Epithelial cell of prostate (primary cell): ENCODE measurements around the gene WDR54.
"Not testable (repeated sequence)": the region's sequence is repeated elsewhere in the genome, so short reads cannot be mapped to it uniquely, and the experiment has no call there.

Experiments
- DNase-seq: peaks from one replicate; pipeline ENCODE4 v3.0.0-alpha.2; 2011; ENCODE audit warnings: low read depth, low spot score
- H3K27ac ChIP-seq: fragments of 450-650 bp; 2 replicates; pipeline ENCODE4 v1.5.1; 2017; ENCODE audit warnings: mild to moderate bottlenecking

The WDR54 gene

DNA sequence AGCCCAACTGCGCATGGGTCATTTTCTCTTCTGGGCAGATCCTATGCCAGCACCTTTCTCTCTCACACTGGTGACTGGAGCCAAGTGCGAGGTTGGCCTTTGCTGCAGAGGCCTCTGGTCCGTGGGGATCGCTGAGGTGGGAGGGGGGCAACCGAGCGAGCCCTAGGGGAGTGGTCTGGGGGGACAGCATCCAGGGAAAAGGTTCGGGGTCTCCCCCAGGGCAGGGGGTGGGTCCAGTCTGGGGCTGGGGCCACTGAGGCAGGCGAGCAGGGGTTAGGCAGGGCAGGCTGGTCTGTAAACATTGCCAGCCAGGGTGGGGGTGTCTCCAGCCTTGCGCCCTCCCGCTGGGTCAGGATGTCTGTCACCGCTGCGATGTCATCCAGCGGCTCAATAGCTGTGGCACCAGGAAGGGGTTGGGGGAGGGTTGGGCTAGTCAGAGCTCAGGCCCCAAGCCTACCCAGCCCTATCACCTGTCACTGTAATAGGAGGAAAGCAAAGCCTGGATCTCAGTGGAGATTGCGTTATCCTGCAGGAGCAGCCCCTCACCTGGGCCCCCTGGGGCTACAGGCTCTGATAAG, 4.7 kb downstream of the WDR54 start:
- no peak for DNase-seq
- H3K27ac ChIP-seq = peak overlapping the region; percentile 99

DNA sequence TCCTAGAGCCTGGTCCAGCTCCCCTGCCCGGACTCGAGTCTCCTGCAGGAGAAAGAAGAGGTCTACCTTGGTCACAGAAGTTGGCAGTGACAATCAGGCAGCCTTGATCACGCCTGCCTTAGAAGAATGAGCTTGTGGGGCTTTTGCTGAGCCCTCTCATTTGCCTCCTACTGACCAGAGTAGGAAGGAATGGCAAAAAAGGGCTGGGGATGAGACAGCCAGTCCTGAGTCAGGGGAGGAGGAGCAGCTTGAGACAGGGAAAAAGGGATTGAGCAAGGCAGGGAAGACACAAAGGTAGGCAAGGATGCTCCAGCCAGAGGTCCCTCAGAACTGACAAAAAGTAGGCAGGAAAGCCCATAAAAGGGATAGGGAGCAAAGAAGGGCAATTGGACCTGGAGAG, 6.0 kb downstream of the WDR54 start:
- peak overlapping the region; percentile 99 for H3K27ac ChIP-seq
- no peak for DNase-seq

DNA sequence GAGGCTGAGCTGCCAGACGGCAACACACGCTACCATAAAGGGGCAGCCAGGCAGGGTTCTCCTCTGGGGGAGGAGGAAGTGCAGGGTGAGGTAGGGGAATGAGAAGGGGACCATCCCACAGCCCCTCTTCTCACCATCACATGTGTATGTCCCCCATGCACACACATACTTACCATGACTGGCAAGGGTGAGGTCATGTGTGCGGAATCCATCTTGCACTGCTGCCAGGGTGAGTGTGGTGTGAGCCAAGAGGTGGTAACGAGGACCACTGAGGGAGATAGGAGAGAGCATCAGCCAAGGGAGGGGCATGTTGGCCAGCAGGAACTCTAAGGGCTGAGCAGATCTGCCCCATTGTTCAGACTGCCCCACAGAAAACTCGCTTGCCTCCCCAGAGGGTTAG, 7.1 kb downstream of the WDR54 start:
- peak overlapping the region; percentile 99 for H3K27ac ChIP-seq
- DNase-seq = no peak

DNA sequence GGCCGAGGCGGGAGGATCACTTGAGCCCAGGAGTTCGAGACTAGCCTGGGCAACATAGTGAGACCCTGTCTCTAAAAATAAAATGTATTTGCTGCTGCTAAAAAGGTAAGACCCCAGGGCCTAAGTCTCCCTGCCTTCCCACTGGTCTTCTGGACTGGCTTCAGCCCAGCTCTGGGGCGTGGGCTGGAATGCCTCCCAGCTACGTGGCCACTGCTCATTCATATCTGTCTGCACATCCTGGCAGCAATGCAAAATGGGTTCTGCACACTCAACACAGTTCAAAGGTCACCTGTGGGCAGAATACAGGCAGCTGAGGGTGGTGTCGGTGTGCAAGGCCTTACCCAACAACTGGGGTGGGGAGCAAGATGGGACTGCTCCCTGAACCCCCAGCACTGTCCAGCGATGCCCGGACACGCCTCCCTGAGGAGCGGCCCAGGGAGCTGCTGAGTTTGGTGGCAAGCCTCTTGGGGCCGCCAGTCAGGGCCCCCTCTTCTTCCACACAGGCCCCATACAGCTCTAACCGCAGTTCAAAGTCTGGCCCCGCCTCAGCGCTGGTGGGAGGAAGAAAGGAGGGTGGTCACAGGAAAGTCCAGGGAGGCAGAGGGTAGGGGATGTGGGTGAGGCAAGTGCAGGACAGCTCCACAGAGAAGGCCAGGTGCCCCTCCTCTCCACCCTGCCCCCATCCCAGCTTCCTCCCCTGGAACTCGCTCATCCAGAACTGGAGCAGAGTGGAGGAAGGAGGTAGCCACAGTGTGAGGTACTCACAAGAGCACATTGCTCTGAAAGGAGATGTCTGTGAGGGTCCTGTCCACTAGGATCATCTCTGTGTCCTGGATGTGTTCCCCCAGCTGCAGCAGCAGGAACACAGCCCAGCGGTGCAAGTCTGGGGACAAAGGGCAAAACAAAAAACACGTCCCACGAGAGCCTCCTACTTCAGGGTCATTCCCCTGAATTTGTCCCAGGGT, 8.2 kb downstream of the WDR54 start:
- DNase-seq = no peak
- H3K27ac ChIP-seq = peak overlapping the region; percentile 99

DNA sequence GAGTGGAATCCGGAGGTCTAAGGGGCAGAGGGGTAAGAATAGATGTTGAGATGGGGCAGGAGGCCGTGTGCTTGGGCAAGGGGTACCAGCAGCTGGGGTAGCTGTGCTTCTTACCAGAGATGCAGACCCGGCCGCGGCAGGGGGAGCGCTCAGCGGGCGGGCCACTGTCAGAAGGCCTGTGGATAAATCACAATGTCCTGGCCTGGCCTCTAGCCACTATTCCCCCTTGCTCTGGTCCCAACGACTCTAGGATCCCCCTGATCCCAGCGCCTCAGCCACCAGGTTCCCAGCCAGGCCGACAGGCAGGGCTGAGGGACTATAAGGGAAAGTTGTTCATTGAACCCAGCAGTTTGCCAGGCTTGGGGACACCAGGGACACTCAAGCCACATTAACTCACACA, 9.0 kb downstream of the WDR54 start:
- DNase-seq = no peak
- H3K27ac ChIP-seq = peak overlapping the region; percentile 99

DNA sequence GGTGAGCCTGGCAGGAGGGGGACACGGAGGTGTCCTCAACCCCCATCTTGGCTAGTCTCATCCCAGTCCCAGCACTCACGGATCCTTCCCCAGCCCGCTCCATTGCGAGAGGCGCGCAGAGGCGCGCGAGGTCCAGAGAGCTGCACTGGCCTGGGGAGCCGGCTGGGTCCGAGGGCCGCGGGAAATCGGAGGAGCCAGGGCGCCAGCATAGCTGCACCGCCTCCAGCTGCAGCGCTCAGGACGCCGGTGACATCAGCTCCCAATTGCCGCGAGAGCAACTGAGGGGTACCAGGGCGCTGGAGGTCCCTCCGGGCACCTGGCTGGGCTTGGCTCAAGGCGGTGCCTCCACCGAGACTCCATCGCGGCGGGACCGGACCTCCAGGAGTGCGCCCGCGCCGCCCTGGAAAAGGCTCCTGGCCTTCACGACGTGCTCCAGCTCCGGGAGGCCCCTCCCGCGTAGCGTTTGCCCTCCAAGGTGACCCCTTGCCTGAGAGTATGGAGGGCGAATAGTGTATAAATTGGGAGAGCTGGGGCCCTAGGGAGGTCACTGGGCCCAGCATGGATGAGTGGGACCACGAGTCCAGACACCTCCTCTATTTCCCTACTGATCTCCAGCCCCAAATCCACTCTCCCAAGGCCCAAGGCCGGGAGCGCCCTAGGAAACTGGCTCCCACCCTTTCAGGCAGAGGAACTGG, 14.7 kb downstream of the WDR54 start:
- H3K27ac ChIP-seq = no peak overlapping the region
- DNase-seq = no peak

DNA sequence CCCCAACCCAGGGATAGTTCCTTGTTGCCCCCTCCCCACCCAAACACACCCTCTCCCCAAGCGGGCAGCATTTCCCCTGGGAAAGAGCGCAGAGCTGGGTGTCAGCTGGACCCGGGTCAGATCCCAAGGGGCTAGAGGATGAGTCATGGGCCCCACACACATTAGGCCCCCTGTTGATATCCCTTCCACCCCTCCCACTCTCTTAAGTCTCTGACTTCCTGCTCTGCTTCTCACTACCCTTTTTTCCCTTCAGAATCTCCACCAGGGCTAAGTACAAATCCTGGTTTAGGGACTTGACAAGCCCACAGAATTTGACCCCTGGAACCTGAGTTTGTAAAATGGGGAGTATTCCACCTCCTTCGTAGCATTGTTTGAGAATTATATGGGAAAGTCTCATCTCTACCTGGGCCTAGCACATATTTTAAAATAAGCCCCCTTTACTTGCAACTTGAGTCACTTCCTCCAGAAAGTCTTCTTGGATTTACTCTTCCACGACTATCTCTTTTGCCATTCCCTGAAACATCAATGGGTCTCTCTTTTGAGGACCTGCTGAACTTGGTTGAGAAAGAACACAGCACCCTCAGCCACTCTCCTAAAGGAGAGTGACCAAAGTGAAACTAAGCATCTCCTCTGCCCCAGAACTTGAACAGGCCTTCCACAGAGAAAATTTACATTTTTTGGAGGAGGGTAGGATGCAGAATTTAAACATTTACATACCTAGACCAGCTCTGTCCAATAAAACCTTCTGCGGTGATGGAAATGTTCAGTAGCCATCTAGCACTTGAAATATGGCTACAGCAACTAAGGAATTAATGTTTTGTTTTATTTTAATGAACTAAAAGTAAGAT, 15.5 kb downstream of the WDR54 start:
- DNase-seq = no peak
- H3K27ac ChIP-seq = no peak overlapping the region

DNA sequence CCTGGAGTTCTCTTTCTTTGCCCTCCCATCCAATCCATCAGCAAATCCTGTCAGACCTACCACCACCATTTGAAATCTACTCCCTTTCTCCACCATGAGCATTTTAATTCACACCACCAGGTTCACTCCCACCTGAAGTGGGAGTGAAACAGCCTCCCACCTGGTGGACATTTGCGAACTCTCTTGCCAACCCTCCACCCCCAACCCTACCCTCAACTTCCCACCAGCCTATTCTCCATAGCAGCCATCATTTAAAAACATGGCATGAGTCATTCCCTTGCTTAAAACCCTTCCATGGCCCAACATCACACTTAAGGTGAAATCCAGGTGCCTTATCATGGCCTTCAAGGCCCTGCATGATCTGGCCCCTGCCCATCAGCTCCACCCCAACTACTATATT, 16.7 kb downstream of the WDR54 start:
- DNase-seq = no peak
- no peak overlapping the region for H3K27ac ChIP-seq

DNA sequence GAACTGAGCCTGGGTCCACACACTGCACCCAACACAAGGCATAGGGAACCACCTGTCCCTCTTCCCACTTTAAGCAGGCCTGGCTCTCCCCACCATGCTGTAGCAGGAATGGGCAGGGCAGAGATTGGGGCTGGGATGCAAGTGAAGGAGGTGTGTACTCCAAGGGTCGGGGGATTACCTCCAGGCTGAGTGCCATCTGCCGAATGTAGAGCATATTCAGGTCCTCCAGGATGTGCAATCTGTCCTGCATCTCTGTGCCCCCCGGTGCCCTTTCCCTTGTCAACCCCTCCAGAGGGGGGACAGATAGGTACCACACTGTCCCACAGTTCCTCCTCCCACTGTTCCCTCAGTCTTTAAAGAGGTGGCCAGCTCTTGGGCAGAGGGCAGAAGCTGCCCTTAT, 17.8 kb downstream of the WDR54 start:
- H3K27ac ChIP-seq = peak overlapping the region; percentile 96
- DNase-seq = no peak

DNA sequence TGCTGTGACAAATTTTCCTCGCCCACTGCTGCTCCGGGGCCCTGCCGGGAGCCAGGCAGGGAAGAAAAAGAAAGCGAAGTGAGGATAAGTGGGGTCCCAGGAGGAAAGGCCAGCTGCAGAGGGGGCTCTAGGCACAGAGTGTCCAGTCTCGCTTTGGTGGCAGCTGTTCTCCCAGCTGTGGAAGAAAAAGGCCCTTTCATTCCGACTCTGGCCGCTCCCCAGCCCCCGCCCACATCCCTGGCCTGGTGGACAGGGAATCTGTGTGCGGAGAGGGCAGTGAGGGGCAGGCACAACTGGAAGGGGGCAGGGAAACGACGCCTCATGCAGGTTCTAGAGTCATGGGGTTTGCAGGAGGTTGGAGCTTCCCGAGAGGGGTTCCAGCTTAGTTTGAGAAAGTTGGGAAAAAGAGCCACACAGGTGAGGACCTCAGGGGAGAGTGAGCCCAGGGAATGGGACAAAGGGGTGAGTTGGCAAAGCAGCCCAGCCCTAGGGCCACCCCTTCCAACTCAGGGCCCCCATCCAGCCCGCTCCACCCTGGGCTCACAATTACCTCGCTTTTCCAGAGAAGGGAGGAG, 18.4 kb downstream of the WDR54 start:
- peak overlapping the region; percentile 96 for H3K27ac ChIP-seq
- no peak for DNase-seq

DNA sequence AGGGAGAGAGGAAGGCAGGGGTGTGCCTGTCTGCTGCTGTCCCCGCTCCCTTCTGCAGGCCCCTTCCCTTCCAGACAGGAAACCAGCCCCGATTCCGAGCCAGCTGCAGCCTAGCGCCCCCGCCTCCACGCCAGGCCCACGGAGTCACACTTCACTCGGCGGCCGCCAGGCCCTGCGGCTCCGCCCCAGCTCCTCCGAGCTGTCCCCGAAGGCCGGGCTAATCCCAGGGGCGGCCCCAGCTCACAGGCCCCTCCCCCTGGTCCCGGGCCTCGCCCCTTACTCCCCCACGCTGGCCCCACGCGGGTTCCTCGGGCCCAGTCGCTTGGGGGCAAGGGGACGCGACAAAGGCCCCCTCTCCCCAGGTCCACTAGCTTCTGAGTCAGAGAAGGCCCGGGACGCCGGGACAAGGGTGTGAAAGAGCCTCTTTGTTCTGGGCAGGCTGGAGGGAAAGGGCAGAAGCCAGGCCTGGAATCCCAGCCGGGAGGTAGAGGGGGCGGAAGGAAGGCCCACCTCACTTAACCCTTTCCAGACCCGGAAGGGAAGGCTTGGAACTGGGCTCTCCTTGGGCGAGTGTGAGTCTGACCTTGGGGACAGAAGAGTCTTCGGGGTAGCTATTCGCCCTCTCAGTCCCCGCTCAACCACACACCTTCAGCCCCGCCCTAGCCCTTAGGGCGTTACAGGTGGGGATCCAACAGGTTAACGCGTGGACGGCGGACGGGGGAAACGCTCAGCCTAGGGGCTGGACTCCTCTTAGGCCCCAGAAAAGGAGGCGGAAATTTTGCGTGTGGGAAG, 19.0 kb downstream of the WDR54 start:
- peak overlapping the region; percentile 96 for H3K27ac ChIP-seq
- no peak for DNase-seq

DNA sequence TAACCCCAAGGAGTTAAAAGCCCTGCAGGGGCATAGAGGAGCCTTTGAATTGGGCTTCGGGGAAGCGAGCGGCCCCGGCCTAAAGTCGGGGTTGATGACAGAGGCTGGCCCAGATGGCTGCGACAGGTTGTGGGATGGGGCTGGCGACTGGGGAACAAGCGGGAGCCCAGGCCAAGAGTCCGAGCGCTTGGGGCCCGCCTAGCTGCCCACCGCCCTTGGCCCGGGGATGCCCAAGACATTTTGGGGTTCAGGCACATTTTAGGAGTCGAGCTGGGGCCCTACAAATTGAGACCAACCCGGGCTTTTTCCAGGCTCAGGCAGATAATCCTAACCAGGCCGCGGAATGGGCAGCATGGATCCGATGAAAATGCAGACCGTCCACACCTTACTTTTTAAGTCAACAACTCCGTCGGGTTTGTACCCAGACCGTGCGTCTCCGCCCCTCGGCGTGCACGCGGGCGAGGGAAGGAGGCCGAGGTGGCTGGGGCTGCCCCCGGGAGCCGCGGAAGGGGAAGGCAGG, 19.7 kb downstream of the WDR54 start:
- DNase-seq = no peak
- H3K27ac ChIP-seq = peak overlapping the region; percentile 96

DNA sequence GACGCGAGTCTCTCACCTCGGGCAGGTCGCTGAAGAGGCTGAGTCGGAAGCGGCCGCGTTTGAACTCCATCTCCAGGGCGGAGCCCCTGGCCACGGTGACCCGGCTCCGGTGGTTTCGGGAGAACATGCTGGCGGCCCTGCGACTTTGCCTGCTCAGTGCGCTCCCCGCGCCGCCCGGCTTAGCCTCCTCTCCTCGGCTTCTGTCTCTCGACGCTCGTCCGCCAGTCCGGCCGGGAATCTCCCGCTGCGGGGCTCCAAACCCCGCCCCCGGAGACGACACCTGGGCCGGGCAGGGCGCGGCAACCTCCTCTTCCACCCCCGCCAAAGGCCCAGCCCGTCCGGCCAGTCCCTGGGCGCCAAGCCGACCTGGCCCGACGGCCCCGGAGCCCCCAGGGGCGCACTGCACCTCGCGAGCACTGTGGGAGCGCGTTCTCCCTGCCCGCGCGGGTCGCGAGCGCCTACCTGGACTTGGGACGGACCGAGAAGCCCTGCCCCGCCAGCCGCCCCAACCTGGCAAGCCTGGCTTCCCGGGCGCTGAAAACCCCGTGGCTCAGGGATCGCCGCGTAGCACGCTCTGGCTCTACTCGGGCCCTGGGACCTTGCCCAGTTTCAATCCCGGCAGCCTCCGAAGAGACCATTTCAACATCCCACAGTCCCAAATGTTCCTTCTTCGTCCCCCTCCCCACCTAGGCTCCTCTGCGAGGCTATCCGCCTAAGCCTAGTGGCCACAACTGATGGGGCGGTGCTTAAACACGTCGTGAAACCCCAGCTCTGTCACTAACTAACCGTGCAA, 20.4 kb downstream of the WDR54 start, which contains the start of gene RTKN:
TSS of gene RTKN (minus strand) at position 248 of the 793 bp plus-strand sequence. CDS start at position 127, 121 bp downstream.
- DNase-seq = no peak
- peak within 1 kb of the TSS; percentile 96 for H3K27ac ChIP-seq

DNA sequence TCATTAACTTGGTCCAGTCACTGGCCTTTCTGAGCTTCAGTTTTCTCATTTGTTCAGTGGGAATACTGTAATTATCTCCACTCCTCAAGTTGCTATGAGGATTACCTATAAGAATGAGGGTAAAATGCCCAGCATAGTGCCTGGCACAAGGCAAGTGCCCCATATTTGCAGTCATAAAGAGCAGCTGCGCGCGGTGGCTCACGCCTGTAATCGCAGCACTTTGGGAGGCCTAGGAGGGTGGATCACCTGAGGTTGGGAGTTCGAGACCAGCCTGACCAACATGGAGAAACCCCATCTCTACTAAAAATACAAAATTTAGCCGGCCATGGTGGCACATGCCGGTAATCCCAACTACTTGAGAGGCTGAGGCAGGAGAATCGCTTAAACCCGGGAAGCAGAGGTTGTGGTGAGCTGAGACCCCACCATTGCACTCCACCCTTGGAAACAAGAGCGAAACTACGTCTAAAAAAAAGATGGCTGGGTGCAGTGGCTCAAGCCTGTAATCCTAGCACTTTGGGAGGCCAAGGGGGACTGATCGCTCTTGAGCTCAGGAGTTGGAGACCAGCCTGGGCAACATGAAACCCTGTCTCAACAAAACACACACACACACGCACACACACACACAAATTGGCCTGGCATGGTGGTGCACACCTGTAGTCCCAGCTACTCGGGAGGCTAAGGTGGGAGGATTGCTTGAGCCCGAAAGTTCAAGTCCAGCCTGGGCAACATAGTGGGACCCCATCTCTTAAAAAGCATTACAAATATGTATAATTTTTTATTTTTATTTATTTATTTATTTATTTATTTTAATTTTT, 21.2 kb downstream of the WDR54 start:
- DNase-seq = not testable (repeated sequence)
- H3K27ac ChIP-seq = peak overlapping the region; percentile 96

DNA sequence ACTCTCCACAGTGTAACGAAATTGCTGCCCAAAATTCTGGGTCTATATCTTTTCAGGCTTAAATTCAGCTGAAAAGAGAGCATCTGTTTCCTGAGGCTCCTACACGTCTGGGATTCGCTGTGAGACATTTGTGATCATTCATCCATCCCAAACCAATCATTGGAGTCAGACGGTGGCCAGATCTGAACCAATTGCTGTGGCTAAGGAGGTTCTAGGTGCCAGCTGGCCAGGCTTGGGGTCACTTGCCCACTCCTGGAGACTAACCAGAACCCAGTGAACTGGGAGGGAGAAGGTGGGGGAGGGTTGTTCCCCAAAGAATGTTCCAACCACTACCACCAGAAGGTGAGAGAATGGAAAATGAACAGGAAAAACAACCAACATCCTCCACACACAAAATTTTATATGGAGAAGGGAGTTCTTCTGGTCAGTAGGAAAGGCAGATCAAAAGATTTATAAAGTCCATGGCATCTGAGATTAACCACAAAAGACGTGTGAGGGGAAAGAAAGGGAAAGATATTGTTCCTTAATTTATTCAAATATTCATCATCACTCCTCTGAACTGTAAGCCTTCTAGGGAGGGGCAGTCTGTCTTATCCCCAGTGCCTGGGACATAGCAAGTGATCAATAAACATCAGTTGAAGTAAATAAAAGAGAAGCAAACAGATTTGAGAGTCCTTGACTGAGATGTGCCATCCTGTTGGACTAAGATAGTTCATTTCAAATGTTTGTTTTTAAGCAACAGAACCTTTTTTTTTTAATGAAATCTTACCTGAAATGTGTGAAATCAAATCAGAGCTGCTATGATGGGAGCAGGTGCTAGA, 23.2 kb downstream of the WDR54 start:
- no peak for DNase-seq
- H3K27ac ChIP-seq = no peak overlapping the region

DNA sequence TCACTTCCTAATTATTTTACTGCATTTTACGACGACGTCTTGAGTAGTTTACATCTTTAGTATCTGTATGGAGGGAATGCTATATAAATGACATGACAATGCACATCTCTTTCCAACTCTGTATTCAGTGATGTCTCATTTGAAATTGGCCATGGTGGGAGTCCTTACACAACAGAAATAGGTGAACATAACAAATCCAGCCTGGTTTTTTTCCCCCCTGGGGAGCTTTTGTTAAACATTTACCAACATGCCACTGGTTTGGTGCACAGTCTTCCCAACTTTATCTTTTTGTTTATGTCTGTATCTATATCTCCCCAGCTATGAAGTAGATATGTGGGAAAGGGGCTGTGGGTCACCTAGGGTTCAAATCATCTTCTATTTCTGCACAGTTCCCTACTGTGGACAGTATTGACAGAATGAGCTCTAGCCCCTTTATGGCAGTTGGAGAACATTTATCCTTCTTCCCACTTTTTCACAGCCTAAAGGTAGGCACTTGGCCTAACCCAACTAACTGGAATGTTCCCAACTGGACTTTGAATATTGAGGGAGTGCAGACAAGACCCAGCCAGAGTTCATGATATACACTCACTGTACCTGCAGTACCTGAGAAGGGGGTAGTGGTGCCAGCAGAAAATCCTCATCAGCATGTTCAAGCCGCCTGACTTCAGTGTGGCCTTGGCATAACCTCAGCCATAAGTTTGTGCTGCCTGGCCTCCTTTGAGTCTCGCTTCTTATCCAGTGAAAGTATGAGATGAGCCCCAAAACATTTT, 25.9 kb downstream of the WDR54 start:
- no peak overlapping the region for H3K27ac ChIP-seq
- no peak for DNase-seq
